GM19395 (cell line): ENCODE results near the gene IFNLR1.

Experiments
- ATAC-seq: cut with Tn5 transposase; IDR thresholded peaks from one replicate; pipeline ENCODE4 v1.9.1; 2021; ENCODE audit warnings: mild to moderate bottlenecking, moderate library complexity; ENCODE audit not compliant: unreplicated experiment

IFNLR1 gene

DNA sequence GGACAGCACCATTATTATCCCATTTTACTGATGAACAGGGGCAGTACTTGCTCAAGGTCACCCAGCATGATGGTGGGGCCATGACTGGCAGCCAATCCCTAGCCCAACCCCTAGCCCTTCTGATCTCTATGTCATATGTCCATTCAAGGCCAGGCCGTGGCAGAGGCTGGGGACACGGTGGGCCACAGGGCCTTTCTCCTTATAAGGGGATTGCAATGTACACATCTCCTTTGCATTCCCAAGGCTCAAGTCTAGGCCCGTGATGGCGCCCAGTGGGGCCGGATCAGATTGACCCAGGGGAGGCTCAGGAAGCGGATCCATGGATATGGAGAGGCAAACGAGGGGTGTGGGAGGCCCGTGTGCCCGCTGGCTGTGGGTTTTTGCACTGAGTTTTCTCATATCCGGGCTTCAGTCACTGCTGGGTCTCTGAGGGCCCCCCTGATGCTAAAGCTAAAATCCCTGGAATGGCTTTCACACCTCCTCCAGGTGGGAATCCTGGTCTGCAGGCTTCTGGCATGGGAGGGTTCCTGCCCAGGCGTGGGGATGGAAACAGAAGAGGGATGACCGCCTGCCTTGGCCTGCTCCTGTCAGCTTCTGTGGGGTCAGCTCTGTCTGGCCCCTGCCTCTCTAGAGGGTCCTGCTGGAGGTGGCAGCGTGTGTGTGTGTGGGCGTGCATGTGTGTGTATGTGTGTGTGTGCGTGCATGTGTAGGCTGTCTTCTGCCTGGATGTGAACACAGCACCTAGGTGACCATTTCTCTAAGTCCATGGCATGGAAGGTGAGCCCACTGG, 77.2 kb downstream of the IFNLR1 start:
- no peak for ATAC-seq

DNA sequence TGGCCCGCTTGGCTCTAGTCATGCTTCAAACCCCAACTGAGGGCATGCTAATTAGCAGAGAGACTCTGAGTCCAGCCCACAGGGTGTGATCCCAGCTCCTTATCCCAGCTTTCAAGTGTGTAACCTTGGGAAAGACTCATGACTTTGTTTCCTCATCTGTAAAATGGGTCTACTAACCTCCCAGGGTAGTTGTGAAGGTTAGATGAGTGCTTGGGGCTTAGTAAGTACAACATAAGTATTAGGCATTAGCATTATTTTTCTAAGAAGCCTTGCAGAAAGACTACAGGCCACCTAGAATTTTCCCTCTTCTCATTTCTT, 78.0 kb downstream of the IFNLR1 start:
- ATAC-seq: no peak

DNA sequence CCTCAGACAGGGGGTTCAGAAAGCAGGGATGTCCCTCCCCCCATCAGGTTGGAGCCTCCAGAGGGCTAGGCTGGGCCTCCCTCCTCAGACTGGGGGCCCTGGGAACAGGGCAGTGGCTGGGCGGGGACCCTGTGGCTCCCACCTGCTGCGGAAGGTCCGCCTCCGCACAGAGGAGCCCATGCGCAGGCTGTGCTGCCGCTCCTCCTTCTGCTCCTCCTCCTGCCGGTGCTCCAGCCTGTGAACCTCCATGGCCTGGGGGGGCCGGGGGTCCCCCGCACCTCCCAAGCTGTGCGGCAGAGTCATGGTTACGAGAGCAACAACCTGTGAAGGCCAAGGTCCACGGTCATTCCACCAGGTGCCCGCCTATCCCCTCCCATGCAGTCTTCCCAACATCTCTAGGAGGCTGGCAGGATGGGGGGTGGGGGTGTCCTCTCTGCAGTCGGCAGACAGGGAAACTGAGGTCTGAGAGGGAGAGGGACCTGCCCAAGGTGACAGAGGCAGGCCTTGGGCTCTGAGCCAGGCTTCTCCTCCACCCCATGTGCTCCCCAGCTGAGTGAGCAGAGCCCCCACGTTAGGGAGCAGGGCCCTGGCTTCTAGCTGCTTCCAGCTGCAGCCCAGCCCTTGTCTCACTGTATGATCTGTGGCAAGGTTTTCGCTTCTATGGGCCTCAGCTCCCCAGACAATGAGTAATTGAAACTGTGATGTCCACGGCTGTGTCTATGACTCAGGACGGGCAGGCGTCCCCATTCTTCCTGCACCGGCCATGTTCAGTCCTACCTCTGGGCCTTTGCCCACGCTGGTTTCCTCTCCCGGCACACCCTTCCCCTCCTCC, 78.5 kb downstream of the IFNLR1 start:
- ATAC-seq: no peak

DNA sequence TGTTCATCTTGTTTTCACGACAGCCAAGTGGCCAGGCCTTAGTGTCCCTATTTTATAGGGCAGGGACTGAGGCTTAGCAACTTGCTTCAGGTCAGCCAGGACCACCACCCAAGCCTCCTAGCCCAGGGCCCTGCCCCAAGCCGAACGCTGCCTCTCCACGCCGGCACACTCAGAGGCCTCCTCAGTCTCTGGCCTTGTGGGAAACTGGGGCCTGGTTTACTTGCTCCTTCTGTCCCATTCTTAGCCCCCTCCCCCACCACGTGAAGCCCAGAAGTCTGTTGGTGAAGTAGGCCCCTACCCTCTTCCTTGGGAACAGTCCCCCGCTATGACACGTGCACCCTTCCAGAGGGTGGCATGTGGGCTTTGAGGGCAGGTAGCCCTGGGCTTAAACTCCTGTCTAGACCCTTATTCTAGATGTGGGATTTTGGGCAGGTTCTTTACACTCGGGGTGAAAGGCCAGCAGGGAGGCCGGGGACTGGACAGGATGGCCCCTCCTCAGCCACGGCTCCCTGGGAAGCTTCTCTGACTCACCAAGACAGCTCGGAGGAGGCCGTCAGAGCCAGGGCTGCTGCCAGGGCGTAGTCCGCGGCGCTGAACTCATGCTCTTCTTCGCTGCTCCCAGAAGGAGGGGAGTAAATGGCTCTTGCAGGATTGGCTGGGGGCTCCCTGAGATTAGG, 79.5 kb downstream of the IFNLR1 start:
- ATAC-seq: no peak

DNA sequence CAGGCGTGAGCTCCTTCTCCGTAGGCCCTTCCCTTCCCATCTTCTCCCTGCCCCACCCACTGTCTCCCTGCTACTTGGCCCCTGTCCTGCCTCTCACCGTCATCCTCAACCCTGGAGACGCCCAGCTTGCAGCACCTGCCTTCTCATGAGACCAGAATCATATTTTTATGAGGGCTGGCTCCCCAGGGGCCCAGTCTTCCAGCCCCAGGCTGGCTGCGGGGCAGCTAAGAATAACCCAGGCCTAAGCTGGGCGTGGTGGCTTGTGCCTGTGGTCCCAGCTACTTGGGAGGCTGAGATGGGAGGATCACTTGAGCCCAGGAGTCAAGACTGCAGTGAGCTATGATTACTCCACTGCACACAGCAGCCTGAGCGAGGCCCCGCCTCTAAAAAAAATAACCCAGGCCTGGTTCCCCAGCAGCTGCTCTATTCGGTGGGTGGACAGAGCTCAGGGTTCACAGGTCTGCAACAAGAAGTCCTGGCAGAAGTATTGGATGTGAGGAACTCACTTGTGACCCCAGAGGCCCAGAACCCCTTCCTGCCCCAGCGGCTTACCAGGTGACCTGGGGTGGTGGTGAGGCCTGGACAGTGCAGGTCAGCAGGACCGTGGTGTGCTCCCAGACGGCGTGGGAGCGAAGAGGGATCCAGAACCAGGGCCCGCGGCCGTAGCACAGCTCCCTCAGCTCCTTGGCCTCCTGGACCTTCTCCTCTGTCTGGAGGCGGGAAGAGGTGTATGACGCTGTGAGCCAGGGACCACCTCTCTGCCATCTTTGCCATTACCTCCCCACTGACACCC, 81.5 kb downstream of the IFNLR1 start:
- ATAC-seq: no peak

DNA sequence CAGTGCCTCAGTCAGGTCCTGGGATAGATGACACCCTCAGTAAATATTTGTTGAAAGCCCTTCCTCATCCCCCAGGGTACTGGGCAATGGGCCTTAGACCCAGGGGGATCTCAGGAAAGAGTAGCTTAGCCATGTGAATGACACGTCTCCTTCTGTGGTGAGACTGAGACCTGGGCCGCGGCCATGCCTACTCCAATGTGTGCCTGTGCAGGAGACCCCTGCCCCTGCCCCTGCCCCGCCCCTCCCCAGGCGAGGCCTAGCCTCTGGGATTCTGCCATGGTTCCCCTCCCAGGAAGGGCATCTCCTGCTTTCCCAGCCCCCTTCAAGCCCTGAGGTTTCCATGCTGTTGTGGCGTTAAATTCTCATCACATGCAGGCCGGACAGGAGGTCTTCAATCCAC, 82.2 kb downstream of the IFNLR1 start:
- ATAC-seq: no peak
